GM12878 (cell line): ENCODE results near the gene PLXNA4.

ENCODE experiments used
- CEBPB ChIP-seq, 2 experiments: fragments of 150-350 bp in 1 of 2; IDR thresholded peaks; 2 replicates each; pipeline ENCODE4 v1.6.1; 2012 to 2014; ENCODE audit warnings: low read depth in 2 of 2, low read length in 2 of 2, borderline replicate concordance in 1 of 2, inconsistent platforms in 1 of 2
- EZH2 ChIP-seq: IDR thresholded peaks from 2 replicates; pipeline ENCODE4 v1.6.1; 2012; ENCODE audit warnings: low read depth, mild to moderate bottlenecking, control low read depth, inconsistent platforms, low read length, borderline replicate concordance; ENCODE audit not compliant: control insufficient read depth
- HDAC6 ChIP-seq: fragments of 200-600 bp; sonication (generic); IDR thresholded peaks from one replicate; pipeline ENCODE4 v1.8.0; 2017; ENCODE audit warnings: antibody characterized with exemption; ENCODE audit not compliant: unreplicated experiment
- PKNOX1 ChIP-seq: fragments of 450-650 bp; IDR thresholded peaks from 2 replicates; pipeline ENCODE4 v1.6.1; 2016; ENCODE audit warnings: mild to moderate bottlenecking
- POLR2AphosphoS2 ChIP-seq: IDR thresholded peaks from 2 replicates; pipeline ENCODE4 v1.6.1; 2011; ENCODE audit warnings: low read depth, mild to moderate bottlenecking, low read length, improper control_type of control experiment, moderate library complexity
- TARDBP ChIP-seq: IDR thresholded peaks from 2 replicates; pipeline ENCODE4 v1.6.1; 2016; ENCODE audit warnings: borderline replicate concordance
- ZBTB4 ChIP-seq: fragments of 450-650 bp; formaldehyde crosslinking; IDR thresholded peaks from 2 replicates; pipeline ENCODE4 v1.4.0; 2022; ENCODE audit warnings: mild to moderate bottlenecking, moderate library complexity
- ZNF274 ChIP-seq: IDR thresholded peaks from one replicate; pipeline ENCODE4 v1.8.0; 2011; ENCODE audit not compliant: insufficient read length, insufficient read depth
- TF ChIP-seq, protein P1 (sequence below), 3 experiments: IDR thresholded peaks in 2 of 3; conservative IDR thresholded peaks in 1 of 3; 2 replicates each; pipeline ENCODE4 v1.5.1; 2011; ENCODE audit warnings: low read depth in 3 of 3, low read length in 3 of 3, mild to moderate bottlenecking in 3 of 3, control low read depth in 2 of 3, moderate library complexity in 2 of 3, inconsistent platforms in 1 of 3, mixed read lengths in 1 of 3; ENCODE audit not compliant: control insufficient read depth in 2 of 3, insufficient read depth in 1 of 3; ENCODE audit errors: extremely low read depth in 1 of 3
- TF ChIP-seq, protein P2 (sequence below): IDR thresholded peaks from 2 replicates; pipeline ENCODE4 v1.6.1; 2011; ENCODE audit warnings: mild to moderate bottlenecking, low read depth, low read length, moderate library complexity; ENCODE audit not compliant: insufficient replicate concordance

DNA sequence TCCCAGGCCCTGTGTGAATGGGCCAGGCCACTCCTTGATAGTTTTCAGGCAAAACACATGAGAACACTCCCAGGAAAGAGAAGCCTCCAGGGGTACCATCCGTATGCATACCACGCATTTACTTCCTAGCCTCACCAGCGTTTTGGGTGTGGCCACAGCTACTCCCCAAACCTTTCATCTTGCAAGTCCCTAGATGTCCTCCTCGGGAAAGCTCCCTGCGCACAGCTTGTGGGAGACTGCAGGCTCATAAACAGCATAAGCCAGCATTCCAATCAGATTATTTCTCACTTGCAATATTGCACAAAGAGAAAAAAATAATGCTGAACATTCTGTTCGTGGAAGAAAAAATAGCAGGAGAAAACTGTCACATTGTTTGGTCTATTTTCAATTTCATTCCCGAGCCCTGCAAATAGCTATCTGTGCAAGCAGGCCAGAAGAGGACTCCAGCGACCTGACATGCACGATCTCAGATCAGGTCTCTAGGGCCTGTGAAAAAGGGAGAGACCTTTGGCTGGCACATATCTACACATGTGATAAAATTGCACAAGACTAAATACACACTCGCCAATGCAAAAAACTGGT, 175.6 kb downstream of the PLXNA4 start:
- TF ChIP-seq TARDBP, result no peak
- no peak for TF ChIP-seq ZBTB4 (CRISPR knock-in tag)
- TF ChIP-seq, protein P1, sequence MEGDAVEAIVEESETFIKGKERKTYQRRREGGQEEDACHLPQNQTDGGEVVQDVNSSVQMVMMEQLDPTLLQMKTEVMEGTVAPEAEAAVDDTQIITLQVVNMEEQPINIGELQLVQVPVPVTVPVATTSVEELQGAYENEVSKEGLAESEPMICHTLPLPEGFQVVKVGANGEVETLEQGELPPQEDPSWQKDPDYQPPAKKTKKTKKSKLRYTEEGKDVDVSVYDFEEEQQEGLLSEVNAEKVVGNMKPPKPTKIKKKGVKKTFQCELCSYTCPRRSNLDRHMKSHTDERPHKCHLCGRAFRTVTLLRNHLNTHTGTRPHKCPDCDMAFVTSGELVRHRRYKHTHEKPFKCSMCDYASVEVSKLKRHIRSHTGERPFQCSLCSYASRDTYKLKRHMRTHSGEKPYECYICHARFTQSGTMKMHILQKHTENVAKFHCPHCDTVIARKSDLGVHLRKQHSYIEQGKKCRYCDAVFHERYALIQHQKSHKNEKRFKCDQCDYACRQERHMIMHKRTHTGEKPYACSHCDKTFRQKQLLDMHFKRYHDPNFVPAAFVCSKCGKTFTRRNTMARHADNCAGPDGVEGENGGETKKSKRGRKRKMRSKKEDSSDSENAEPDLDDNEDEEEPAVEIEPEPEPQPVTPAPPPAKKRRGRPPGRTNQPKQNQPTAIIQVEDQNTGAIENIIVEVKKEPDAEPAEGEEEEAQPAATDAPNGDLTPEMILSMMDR (IDR thresholded peaks at IDR 0.05 in 2 of 3, conservative IDR thresholded peaks at IDR 0.05 in 1 of 3; ENCODE audit: control insufficient read depth in 2 of 3, extremely low read depth in 1 of 3, insufficient read depth in 1 of 3, low read depth in 3 of 3, low read length in 3 of 3), result no peak
- TF ChIP-seq HDAC6, result no peak
- TF ChIP-seq CEBPB (IDR thresholded peaks at IDR 0.05; ENCODE audit: borderline replicate concordance in 1 of 2, low read depth in 2 of 2, low read length in 2 of 2), result no peak
- no peak for TF ChIP-seq EZH2
- TF ChIP-seq POLR2AphosphoS2, result no peak
- TF ChIP-seq PKNOX1, result no peak
- TF ChIP-seq ZNF274, result no peak
- TF ChIP-seq, protein P2, sequence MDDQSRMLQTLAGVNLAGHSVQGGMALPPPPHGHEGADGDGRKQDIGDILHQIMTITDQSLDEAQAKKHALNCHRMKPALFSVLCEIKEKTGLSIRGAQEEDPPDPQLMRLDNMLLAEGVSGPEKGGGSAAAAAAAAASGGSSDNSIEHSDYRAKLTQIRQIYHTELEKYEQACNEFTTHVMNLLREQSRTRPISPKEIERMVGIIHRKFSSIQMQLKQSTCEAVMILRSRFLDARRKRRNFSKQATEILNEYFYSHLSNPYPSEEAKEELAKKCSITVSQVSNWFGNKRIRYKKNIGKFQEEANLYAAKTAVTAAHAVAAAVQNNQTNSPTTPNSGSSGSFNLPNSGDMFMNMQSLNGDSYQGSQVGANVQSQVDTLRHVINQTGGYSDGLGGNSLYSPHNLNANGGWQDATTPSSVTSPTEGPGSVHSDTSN, result no peak
